K562 (cell line): Measurements from ENCODE around the gene ISG20. TPM values are rescaled to one million over a fixed set of nuclear protein-coding genes. Genes with fewer than 3 reads are reported as not detected.

Experiments
- ATAC-seq: fragments of 200-7000 bp; cut with Tn5 transposase; 3 replicates; pipeline ENCODE4 v1.9.1; 2020; ENCODE audit warnings: moderate library complexity
- BruUV-seq: library from RNA; stranded (reverse); fragments of 400-500 nt; replicated peaks from 2 replicates; lab custom pipeline; 2021; lab: Mats Ljungman, UMichigan
- CTCF ChIA-PET: fragments of 300-600 bp; formaldehyde crosslinking; extraction: SDS; loops from one replicate; lab custom pipeline; 2021; ENCODE audit warnings: low intra/inter-chr PET ratio; lab: Yijun Ruan, JAX
- POLR2A ChIA-PET: fragments of 300-600, 350-650 bp; sonication (Branson Sonifier 250); formaldehyde crosslinking; extraction: SDS; loops from one replicate; lab custom pipeline; 2021; ENCODE audit warnings: antibody characterized with exemption, inconsistent platforms; lab: Yijun Ruan, JAX
- DNase-seq, 4 experiments: peaks; one replicate each; pipeline versions ENCODE4 v3.0.0 to v3.0.0-alpha.2; 2011 to 2018; ENCODE audit warnings: low spot score in 3 of 4, mixed read lengths in 3 of 4; ENCODE audit errors: extremely low read depth in 1 of 4
- FAIRE-seq: peaks from 2 replicates; lab custom pipeline; 2011; peaks lifted over from hg19 to GRCh38; lab: Jason Lieb, UNC
- H2AFZ ChIP-seq: 2 replicates; pipeline ENCODE4 v1.6.0; 2011; ENCODE audit warnings: low read depth, low read length, control low read depth, inconsistent platforms
- H3K27ac ChIP-seq: fragments of 200-600 bp; 3 replicates; pipeline ENCODE4 v1.8.0; 2011; ENCODE audit warnings: low read depth, mild to moderate bottlenecking, control low read depth, inconsistent platforms, low read length, moderate library complexity, mixed read lengths; ENCODE audit errors: extremely low read depth
- H3K27me3 ChIP-seq, 2 experiments: fragments of 300-600 bp in 1 of 2; 2 replicates in 1 of 2; 3 replicates in 1 of 2; pipeline versions ENCODE4 v1.6.0 to v1.8.0; 2011; ENCODE audit warnings: inconsistent platforms in 2 of 2, low read length in 2 of 2, mild to moderate bottlenecking in 1 of 2, mixed read lengths in 1 of 2, moderate library complexity in 1 of 2; ENCODE audit not compliant: control insufficient read depth in 2 of 2, insufficient read depth in 2 of 2
- H3K36me3 ChIP-seq: fragments of 300-600 bp; 3 replicates; pipeline ENCODE4 v1.8.0; 2011; ENCODE audit warnings: mild to moderate bottlenecking, low read length, inconsistent platforms; ENCODE audit not compliant: control insufficient read depth, insufficient read depth
- H3K4me1 ChIP-seq, 2 experiments: fragments of 200-600 bp in 1 of 2; replicated peaks in 1 of 2; 2 replicates in 1 of 2; 3 replicates in 1 of 2; pipeline versions ENCODE4 v1.5.1 to v1.8.0; 2011; ENCODE audit warnings: inconsistent platforms in 2 of 2, low read length in 2 of 2, mild to moderate bottlenecking in 1 of 2, mixed read lengths in 1 of 2, moderate library complexity in 1 of 2; ENCODE audit not compliant: control insufficient read depth in 2 of 2, insufficient read depth in 2 of 2
- H3K4me2 ChIP-seq: 2 replicates; pipeline ENCODE4 v1.6.1; 2011; ENCODE audit warnings: low read length, control low read depth, inconsistent platforms, mixed read lengths; ENCODE audit not compliant: insufficient read depth
- H3K4me3 ChIP-seq: fragments of 200-600 bp; sonication (generic), shearing (Covaris generic); 2 replicates; pipeline ENCODE4 v1.5.1; 2016; ENCODE audit warnings: control low read depth, inconsistent platforms
- H3K79me2 ChIP-seq: fragments of 200-600 bp; 3 replicates; pipeline ENCODE4 v1.8.0; 2011; ENCODE audit warnings: low read length, inconsistent platforms; ENCODE audit not compliant: control insufficient read depth, insufficient read depth
- H3K9ac ChIP-seq, 2 experiments: 2 replicates each; pipeline versions ENCODE4 v1.6.0 to v1.6.1; 2011; ENCODE audit warnings: low read depth in 2 of 2, low read length in 2 of 2, control low read depth in 1 of 2, inconsistent platforms in 1 of 2, mild to moderate bottlenecking in 1 of 2, mixed read lengths in 1 of 2; ENCODE audit not compliant: insufficient read depth in 1 of 2
- H3K9me1 ChIP-seq: one replicate; pipeline ENCODE4 v1.6.0; 2011; ENCODE audit warnings: inconsistent platforms, mild to moderate bottlenecking, low read length, moderate library complexity; ENCODE audit not compliant: control insufficient read depth, insufficient read depth
- H3K9me3 ChIP-seq: replicated peaks from 2 replicates; pipeline ENCODE4 v1.5.1; 2011; ENCODE audit warnings: low read depth, low read length, inconsistent platforms; ENCODE audit not compliant: control insufficient read depth, insufficient read depth
- H4K20me1 ChIP-seq: replicated peaks from 2 replicates; pipeline ENCODE4 v1.6.1; 2011; ENCODE audit warnings: low read length, inconsistent platforms, mixed read lengths; ENCODE audit not compliant: control insufficient read depth, insufficient read depth
- HOXB6 ChIP-seq: fragments of 250-450 bp; sonication (Bioruptor Pico); IDR thresholded peaks from 2 replicates; pipeline ENCODE4 v1.5.1; 2022; ENCODE audit warnings: mild to moderate bottlenecking, borderline replicate concordance
- POLR2A ChIP-seq: fragments of 450-650 bp; conservative IDR thresholded peaks from 2 replicates; pipeline ENCODE4 v1.6.1; 2016
- WGBS: fragments of 100-300 bp; shearing (Covaris generic); methylation state at CpG from one replicate; pipeline ENCODE4 v1.1.6; 2016; ENCODE audit warnings: low coverage, mixed read lengths; ENCODE audit not compliant: insufficient coverage; ENCODE audit errors: missing lambda C conversion rate; 5-methylcytosine and 5-hydroxymethylcytosine counted together
- in situ Hi-C: fragments of 300-500 bp; cut with MboI; formaldehyde crosslinking; loops from 4 replicates; pipeline ENCODE4 v1.15.0; 2018; ENCODE audit warnings: inconsistent platforms, mixed read lengths
- intact Hi-C: fragments of 100-400 bp; cut with micrococcal nuclease; formaldehyde crosslinking; loops from 2 replicates; pipeline ENCODE4 v1.14.2; 2022
- polyA plus RNA-seq, 8 experiments: library from polyadenylated mRNA; depleted of rRNA in 4 of 8; stranded (reverse) in 5 of 8; unstranded in 3 of 8; fragments of >200 nt; fragmentation: Nextera tagmentation in 2 of 8; fragmentation: Illumina TruSeq in 1 of 8; extraction: Ambion mirVana in 2 of 8; extraction: Trizol in 1 of 8; gene quantifications; 2 replicates each; pipeline versions ENCODE4 v1.2.1 to v1.2.3, GENCODE V29; 2011 to 2014; ENCODE audit warnings: inconsistent platforms in 1 of 8, missing spikeins in 1 of 8
- total RNA-seq, 7 experiments: library from RNA; depleted of rRNA in 6 of 7; stranded (reverse); fragments of >200 nt in 6 of 7; fragmentation: Illumina TruSeq in 2 of 7; extraction: Trizol in 2 of 7; gene quantifications; 2 replicates each; pipeline versions ENCODE4 v1.2.1 to v1.2.3, GENCODE V29; 2011 to 2021; ENCODE audit warnings: low replicate concordance in 1 of 7
- TF ChIP-seq, protein P1 (sequence below): fragments of 250-450 bp; sonication (Bioruptor Pico); IDR thresholded peaks from 2 replicates; pipeline ENCODE4 v1.9.0; 2021; ENCODE audit warnings: mild to moderate bottlenecking, inconsistent platforms

ISG20 gene
- total and polyA plus RNA-seq, 9 of the 15 experiments (the other 6 are each of a cell fraction or from before 2014, with no cell fraction given) = 0.06 to 2.1 (median 1.00) TPM

GRCh38 chr15:88681610-88682221 is 42.9 kb downstream of the ISG20 start:
- ChIA-PET CTCF (no interaction called here), POLR2A (interaction anchor here (1.5 kb wide), 1 partner anchor 12 kb away, joined by 3 read pairs; no protein-coding TSS in a partner anchor)
- H3K79me2 ChIP-seq = no peaks in the 10 kb centered on the region
- TF ChIP-seq POLR2A = no peak
- no peak for TF ChIP-seq HOXB6 (CRISPR knock-in tag)
- TF ChIP-seq, protein P1, sequence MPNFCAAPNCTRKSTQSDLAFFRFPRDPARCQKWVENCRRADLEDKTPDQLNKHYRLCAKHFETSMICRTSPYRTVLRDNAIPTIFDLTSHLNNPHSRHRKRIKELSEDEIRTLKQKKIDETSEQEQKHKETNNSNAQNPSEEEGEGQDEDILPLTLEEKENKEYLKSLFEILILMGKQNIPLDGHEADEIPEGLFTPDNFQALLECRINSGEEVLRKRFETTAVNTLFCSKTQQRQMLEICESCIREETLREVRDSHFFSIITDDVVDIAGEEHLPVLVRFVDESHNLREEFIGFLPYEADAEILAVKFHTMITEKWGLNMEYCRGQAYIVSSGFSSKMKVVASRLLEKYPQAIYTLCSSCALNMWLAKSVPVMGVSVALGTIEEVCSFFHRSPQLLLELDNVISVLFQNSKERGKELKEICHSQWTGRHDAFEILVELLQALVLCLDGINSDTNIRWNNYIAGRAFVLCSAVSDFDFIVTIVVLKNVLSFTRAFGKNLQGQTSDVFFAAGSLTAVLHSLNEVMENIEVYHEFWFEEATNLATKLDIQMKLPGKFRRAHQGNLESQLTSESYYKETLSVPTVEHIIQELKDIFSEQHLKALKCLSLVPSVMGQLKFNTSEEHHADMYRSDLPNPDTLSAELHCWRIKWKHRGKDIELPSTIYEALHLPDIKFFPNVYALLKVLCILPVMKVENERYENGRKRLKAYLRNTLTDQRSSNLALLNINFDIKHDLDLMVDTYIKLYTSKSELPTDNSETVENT (CRISPR knock-in tag) = no peak
- H3K4me3 ChIP-seq = no peak overlapping the region
- ATAC-seq = peak; percentile 51
- no peaks in the 10 kb centered on the region for H3K9me1 ChIP-seq
- H3K4me1 ChIP-seq = peaks cover 0 to 5% of the 10 kb centered on the region in 2 experiments; a peak in 2 of 5 replicates
- H4K20me1 ChIP-seq = no peaks in the 10 kb centered on the region
- BruUV-seq = no TSS peak
- no peaks in the 10 kb centered on the region for H3K9me3 ChIP-seq
- no peak for DNase-seq
- H2AFZ ChIP-seq = no peak overlapping the region
- in situ Hi-C loops (no loop called here), intact Hi-C loops (no loop called here)
- no peaks in the 10 kb centered on the region for H3K36me3 ChIP-seq
- no peak overlapping the region for H3K9ac ChIP-seq
- 1% methylated on average over 10 of the region's 13 CpGs for WGBS
- H3K4me2 ChIP-seq = no peak overlapping the region
- peaks cover 19 to 42% of the 10 kb centered on the region in 2 experiments; a peak in 4 of 5 replicates for H3K27me3 ChIP-seq
- H3K27ac ChIP-seq = no peak overlapping the region
- FAIRE-seq = no peak
